GM12878 (cell line): Measurements from ENCODE around the gene PHYHIPL.

Experiments
- CTCF ChIP-seq, 3 experiments: IDR thresholded peaks in 2 of 3; conservative IDR thresholded peaks in 1 of 3; 2 replicates each; pipeline ENCODE4 v1.5.1; 2011; ENCODE audit warnings: low read depth in 3 of 3, low read length in 3 of 3, mild to moderate bottlenecking in 3 of 3, control low read depth in 2 of 3, moderate library complexity in 2 of 3, inconsistent platforms in 1 of 3, mixed read lengths in 1 of 3; ENCODE audit not compliant: control insufficient read depth in 2 of 3, insufficient read depth in 1 of 3; ENCODE audit errors: extremely low read depth in 1 of 3
- EZH2 ChIP-seq: IDR thresholded peaks from 2 replicates; pipeline ENCODE4 v1.6.1; 2012; ENCODE audit warnings: low read depth, mild to moderate bottlenecking, control low read depth, inconsistent platforms, low read length, borderline replicate concordance; ENCODE audit not compliant: control insufficient read depth
- POLR2AphosphoS2 ChIP-seq: IDR thresholded peaks from 2 replicates; pipeline ENCODE4 v1.6.1; 2011; ENCODE audit warnings: low read depth, mild to moderate bottlenecking, low read length, improper control_type of control experiment, moderate library complexity
- RAD21 ChIP-seq: IDR thresholded peaks from 2 replicates; pipeline ENCODE4 v1.6.1; 2011; ENCODE audit warnings: mild to moderate bottlenecking, low read depth, low read length, moderate library complexity; ENCODE audit not compliant: insufficient read depth
- SKIL ChIP-seq: fragments of 450-650 bp; IDR thresholded peaks from 2 replicates; pipeline ENCODE4 v1.6.1; 2017; ENCODE audit warnings: mild to moderate bottlenecking, low read depth, inconsistent platforms; ENCODE audit not compliant: poor library complexity, severe bottlenecking
- SREBF1 ChIP-seq: IDR thresholded peaks from 2 replicates; pipeline ENCODE4 v1.6.1; 2012; ENCODE audit warnings: mild to moderate bottlenecking, low read length
- TAF1 ChIP-seq: IDR thresholded peaks from 2 replicates; pipeline ENCODE4 v1.6.1; 2011; ENCODE audit warnings: mild to moderate bottlenecking, low read depth, low read length, borderline replicate concordance
- ZBED1 ChIP-seq: IDR thresholded peaks from 2 replicates; pipeline ENCODE4 v1.6.1; 2016; ENCODE audit warnings: borderline replicate concordance
- TF ChIP-seq, protein P1 (sequence below): IDR thresholded peaks from 2 replicates; pipeline ENCODE4 v1.6.1; 2012; ENCODE audit warnings: mild to moderate bottlenecking, low read depth, low read length
- TF ChIP-seq, protein P2 (sequence below): IDR thresholded peaks from 2 replicates; pipeline ENCODE4 v1.6.1; 2011; ENCODE audit warnings: low read depth, low read length, improper control_type of control experiment, borderline replicate concordance

GRCh38 chr10:59173414-59173813, 3.0 kb upstream of the PHYHIPL start:
- TF ChIP-seq CTCF (IDR thresholded peaks at IDR 0.05 in 2 of 3, conservative IDR thresholded peaks at IDR 0.05 in 1 of 3; ENCODE audit: control insufficient read depth in 2 of 3, extremely low read depth in 1 of 3, insufficient read depth in 1 of 3, low read depth in 3 of 3, low read length in 3 of 3) (no peak), POLR2AphosphoS2 (no peak), ZBED1 (no peak), SKIL (no peak), SREBF1 (no peak), TAF1 (no peak), RAD21 (no peak), EZH2 (no peak)
- TF ChIP-seq, protein P1, sequence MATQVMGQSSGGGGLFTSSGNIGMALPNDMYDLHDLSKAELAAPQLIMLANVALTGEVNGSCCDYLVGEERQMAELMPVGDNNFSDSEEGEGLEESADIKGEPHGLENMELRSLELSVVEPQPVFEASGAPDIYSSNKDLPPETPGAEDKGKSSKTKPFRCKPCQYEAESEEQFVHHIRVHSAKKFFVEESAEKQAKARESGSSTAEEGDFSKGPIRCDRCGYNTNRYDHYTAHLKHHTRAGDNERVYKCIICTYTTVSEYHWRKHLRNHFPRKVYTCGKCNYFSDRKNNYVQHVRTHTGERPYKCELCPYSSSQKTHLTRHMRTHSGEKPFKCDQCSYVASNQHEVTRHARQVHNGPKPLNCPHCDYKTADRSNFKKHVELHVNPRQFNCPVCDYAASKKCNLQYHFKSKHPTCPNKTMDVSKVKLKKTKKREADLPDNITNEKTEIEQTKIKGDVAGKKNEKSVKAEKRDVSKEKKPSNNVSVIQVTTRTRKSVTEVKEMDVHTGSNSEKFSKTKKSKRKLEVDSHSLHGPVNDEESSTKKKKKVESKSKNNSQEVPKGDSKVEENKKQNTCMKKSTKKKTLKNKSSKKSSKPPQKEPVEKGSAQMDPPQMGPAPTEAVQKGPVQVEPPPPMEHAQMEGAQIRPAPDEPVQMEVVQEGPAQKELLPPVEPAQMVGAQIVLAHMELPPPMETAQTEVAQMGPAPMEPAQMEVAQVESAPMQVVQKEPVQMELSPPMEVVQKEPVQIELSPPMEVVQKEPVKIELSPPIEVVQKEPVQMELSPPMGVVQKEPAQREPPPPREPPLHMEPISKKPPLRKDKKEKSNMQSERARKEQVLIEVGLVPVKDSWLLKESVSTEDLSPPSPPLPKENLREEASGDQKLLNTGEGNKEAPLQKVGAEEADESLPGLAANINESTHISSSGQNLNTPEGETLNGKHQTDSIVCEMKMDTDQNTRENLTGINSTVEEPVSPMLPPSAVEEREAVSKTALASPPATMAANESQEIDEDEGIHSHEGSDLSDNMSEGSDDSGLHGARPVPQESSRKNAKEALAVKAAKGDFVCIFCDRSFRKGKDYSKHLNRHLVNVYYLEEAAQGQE, result no peak
- TF ChIP-seq, protein P2, sequence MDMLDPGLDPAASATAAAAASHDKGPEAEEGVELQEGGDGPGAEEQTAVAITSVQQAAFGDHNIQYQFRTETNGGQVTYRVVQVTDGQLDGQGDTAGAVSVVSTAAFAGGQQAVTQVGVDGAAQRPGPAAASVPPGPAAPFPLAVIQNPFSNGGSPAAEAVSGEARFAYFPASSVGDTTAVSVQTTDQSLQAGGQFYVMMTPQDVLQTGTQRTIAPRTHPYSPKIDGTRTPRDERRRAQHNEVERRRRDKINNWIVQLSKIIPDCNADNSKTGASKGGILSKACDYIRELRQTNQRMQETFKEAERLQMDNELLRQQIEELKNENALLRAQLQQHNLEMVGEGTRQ, result no peak
